Testis (tissue), 3 donors: Measurements from ENCODE around the gene SMIM10L2A. TPM values are rescaled to one million over a fixed set of nuclear protein-coding genes. Genes with fewer than 3 reads are reported as not detected.
"Not testable (repeated sequence)": the region's sequence is repeated elsewhere in the genome, so short reads cannot be mapped to it uniquely, and the experiment has no call there.

Source experiments
- DNase-seq: peaks from one replicate; pipeline ENCODE4 v3.0.0-alpha.2; 2019
- H3K27ac ChIP-seq, 2 donors: fragments of 200-600 bp; sonication (generic); one replicate each; pipeline ENCODE4 v1.5.1; 2019
- H3K27me3 ChIP-seq: fragments of 200-600 bp; sonication (generic); one replicate; pipeline ENCODE4 v1.5.1; 2019
- H3K36me3 ChIP-seq: fragments of 200-600 bp; sonication (generic); one replicate; pipeline ENCODE4 v1.5.1; 2017; ENCODE audit warnings: low read depth; ENCODE audit errors: missing control alignments
- H3K4me1 ChIP-seq: fragments of 200-600 bp; sonication (generic); one replicate; pipeline ENCODE4 v1.5.1; 2019
- H3K4me3 ChIP-seq, 2 donors: fragments of 200-600 bp; sonication (generic); one replicate each; pipeline ENCODE4 v1.5.1; 2017 to 2019
- H3K9me3 ChIP-seq: fragments of 200-600 bp; sonication (generic); one replicate; pipeline ENCODE4 v1.5.1; 2017
- CTCF ChIP-seq, 3 experiments: fragments of 450-650 bp in 2 of 3; fragments of 200-600 bp in 1 of 3; sonication (generic) in 1 of 3; IDR thresholded peaks; one replicate each; pipeline ENCODE4 v1.5.1; 2016 to 2019; ENCODE audit warnings: antibody characterized with exemption in 3 of 3, mild to moderate bottlenecking in 2 of 3, moderate library complexity in 1 of 3
- POLR2A ChIP-seq: fragments of 450-650 bp; IDR thresholded peaks from one replicate; pipeline ENCODE4 v1.6.1; 2017; ENCODE audit warnings: antibody characterized with exemption, mild to moderate bottlenecking, moderate library complexity
- WGBS, 2 donors: methylation state at CpG; one replicate each; pipeline ENCODE4 v1.1.5; 2018; 5-methylcytosine and 5-hydroxymethylcytosine counted together
- intact Hi-C: fragments of 100-400 bp; cut with DNase I; formaldehyde crosslinking; loops from one replicate; pipeline ENCODE4 v1.15.1; 2023; ENCODE audit warnings: low total_unique reads
- polyA plus RNA-seq: library from polyadenylated mRNA; stranded (reverse); fragments of 350-450 nt; fragmentation: Illumina TruSeq; extraction: RNeasy Lipid Tissue Mini Kit (QIAGEN cat#74804); gene quantifications from one replicate; pipeline ENCODE4 v1.2.3, GENCODE V29; 2014; ENCODE audit warnings: low read depth, low replicate concordance; ENCODE audit not compliant: insufficient read depth
- small RNA-seq, 2 donors: library from RNA; depleted of rRNA; stranded (forward); fragments of <200 nt; gene quantifications; one replicate each; pipeline ENCODE3, GENCODE V24; 2016
- total RNA-seq, 2 donors: library from RNA; depleted of rRNA; stranded (reverse); fragments of >200 nt; gene quantifications; one replicate each; pipeline ENCODE4 v1.2.3, GENCODE V29; 2016

Gene SMIM10L2A
- total and polyA plus RNA-seq, 3 donors from 2014 or later = 15.0 to 28.0 (median 20.5) TPM

- WGBS, 2 donors = 8 to 40% methylated on average over 2 to 4 of the region's 4 CpGs
- no peak for TF ChIP-seq POLR2A
- TF ChIP-seq CTCF (IDR thresholded peaks at IDR 0.05) = no peak
- no peaks in the 10 kb centered on the region for H3K27me3 ChIP-seq
- DNase-seq = no peak
- intact Hi-C loops = no loop called here
- H3K36me3 ChIP-seq = no peaks in the 10 kb centered on the region
- H3K4me3 ChIP-seq = no peak overlapping the region
- H3K9me3 ChIP-seq = no peaks in the 10 kb centered on the region
- no peaks in the 10 kb centered on the region for H3K4me1 ChIP-seq
- no peak overlapping the region for H3K27ac ChIP-seq
Observed at GRCh38 chrX:135454816-135455215, 33.1 kb downstream of the SMIM10L2A start.

DNA sequence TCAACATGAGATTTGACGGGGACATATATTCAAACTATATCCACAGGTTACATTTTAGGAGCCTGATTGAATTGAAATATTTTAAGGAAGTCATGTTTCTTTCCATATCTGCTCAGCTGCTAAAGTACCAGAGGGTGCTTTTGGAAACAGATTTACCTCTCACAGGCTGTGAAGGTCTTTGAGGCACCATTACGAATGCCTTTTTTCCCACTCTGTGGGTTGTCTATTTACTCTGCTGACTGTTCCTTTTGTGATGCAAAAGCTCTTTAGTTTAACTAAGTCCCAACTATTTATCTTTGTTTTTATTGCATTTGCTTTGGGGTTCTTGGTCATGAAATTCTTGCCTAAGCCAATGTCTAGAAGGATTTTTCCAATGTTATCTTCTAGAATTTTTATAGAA lies 40.0 kb downstream of the SMIM10L2A start:
- DNase-seq, H3K4me3 ChIP-seq, H3K9me3 ChIP-seq, intact Hi-C loops, H3K27me3 ChIP-seq, H3K27ac ChIP-seq, H3K4me1 ChIP-seq, H3K36me3 ChIP-seq: not testable (repeated sequence)
- 93 to 95% methylated on average over 2 of the region's 2 CpGs for WGBS, 2 donors

DNA sequence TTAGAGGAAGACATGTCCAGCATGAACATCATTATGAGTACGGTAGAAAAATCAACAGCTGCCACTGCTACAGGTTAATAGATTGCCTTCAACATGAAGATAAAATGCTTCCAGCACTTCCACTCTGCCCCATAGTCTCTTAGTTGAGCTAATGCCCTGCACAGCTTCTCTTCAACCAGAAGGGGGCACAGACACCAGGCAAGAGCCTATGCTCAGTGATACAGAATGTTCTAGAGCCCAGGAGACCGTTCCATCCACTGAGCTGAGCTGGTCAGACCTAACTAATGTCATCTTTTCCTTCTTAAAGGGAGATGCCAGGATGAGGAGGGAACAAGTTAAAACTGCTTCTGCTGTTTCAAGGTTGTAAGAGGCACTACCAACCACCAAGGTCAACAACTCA lies 42.2 kb downstream of the SMIM10L2A start:
- no peaks in the 10 kb centered on the region for H3K27me3 ChIP-seq
- 85 to 87% methylated on average over 2 of the region's 2 CpGs for WGBS, 2 donors
- H3K4me3 ChIP-seq = no peak overlapping the region
- no peaks in the 10 kb centered on the region for H3K4me1 ChIP-seq
- TF ChIP-seq CTCF (IDR thresholded peaks at IDR 0.05) (no peak), POLR2A (no peak)
- intact Hi-C loops = no loop called here
- H3K36me3 ChIP-seq = no peaks in the 10 kb centered on the region
- no peaks in the 10 kb centered on the region for H3K9me3 ChIP-seq
- no peak overlapping the region for H3K27ac ChIP-seq
- no peak for DNase-seq

DNA sequence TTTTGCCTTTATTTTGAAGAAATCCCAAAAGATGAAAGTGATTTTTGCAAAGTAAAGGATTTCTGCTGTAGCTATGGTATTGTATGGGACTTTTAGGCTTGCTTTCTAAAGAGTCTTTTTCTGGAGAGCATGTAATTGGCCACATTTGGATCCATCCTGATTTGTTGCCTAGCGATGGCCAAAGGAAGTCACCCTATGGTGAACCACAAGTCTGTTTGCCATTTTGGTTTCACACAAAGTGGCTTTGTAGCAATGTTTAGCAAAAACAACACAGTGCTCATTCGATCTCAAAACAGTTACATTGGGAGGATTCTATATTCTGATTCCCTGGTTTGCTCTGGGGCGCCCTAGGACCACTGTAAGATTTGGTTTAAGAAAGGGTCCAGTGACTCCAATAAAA lies 54.6 kb downstream of the SMIM10L2A start:
- H3K36me3 ChIP-seq = no peaks in the 10 kb centered on the region
- TF ChIP-seq CTCF (IDR thresholded peaks at IDR 0.05) (no peak), POLR2A (no peak)
- 90 to 93% methylated on average over 2 to 3 of the region's 3 CpGs for WGBS, 2 donors
- H3K4me1 ChIP-seq = no peaks in the 10 kb centered on the region
- H3K4me3 ChIP-seq = no peak overlapping the region
- intact Hi-C loops = no loop called here
- no peak for DNase-seq
- no peaks in the 10 kb centered on the region for H3K27me3 ChIP-seq
- H3K27ac ChIP-seq = no peak overlapping the region
- H3K9me3 ChIP-seq = no peaks in the 10 kb centered on the region

DNA sequence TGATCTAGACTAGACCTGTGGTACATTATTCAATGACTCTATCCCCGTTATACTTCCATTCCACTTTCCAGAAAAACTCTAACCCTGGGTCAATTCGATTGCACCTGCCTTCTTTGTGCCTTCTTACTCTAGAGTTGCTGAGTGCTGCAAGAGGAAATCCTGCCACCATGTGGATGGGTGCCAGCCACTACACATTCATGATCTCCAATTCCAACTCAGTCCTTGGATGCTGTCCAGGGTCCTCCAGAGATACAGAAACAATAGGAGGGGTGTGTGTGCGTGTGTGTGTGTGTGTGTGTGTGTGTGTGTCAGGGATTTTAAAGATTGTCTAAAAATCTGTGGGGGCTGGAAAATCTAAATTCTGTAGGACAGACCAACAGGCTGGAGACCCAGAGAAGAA lies 55.8 kb downstream of the SMIM10L2A start:
- Histone ChIP-seq H3K9me3 (no peaks in the 10 kb centered on the region), H3K36me3 (no peaks in the 10 kb centered on the region), H3K27me3 (no peaks in the 10 kb centered on the region), H3K4me3 (no peak overlapping the region), H3K27ac (no peak overlapping the region), H3K4me1 (no peaks in the 10 kb centered on the region)
- WGBS, 2 donors = 8 to 22% methylated on average over 3 of the region's 3 CpGs
- intact Hi-C loops = no loop called here
- peak in 1 of 3 experiments; percentile 26 for TF ChIP-seq CTCF (IDR thresholded peaks at IDR 0.05)
- no peak for TF ChIP-seq POLR2A
- peak; percentile 83 for DNase-seq

Small RNA genes within 50 kb of the gene (small RNA-seq; reads per million reads assigned to genes)
- gene RNA5SP515 = 0 to 0.09 reads per million in 2 donors

Other genes with a start within 250 kb of the SMIM10L2A start
- gene ETDA, start 169.9 kb upstream of the SMIM10L2A start, total RNA-seq = 1 to 10 TPM in 1 of 2 donors, not detected in 1; 1.5 TPM
- gene ETDA, start 169.9 kb upstream of the SMIM10L2A start, polyA plus RNA-seq = 15.2 TPM
- not detected for gene ETDC, start 112.5 kb upstream of the SMIM10L2A start, total RNA-seq
- gene ETDC, start 112.5 kb upstream of the SMIM10L2A start, polyA plus RNA-seq = not detected
- 1 to 10 TPM; 8.0 to 8.3 TPM for gene ZNF75D, start 77.8 kb upstream of the SMIM10L2A start, total RNA-seq
- 8.8 TPM for gene ZNF75D, start 77.8 kb upstream of the SMIM10L2A start, polyA plus RNA-seq
- gene ZNF449, start 77.1 kb upstream of the SMIM10L2A start, total RNA-seq = 10 to 100 TPM in 1 of 2 donors, 1 to 10 TPM in 1; 9.1 to 11.0 TPM
- 4.9 TPM for gene ZNF449, start 77.1 kb upstream of the SMIM10L2A start, polyA plus RNA-seq
- 10 to 100 TPM; 41.3 to 47.6 TPM for gene INTS6L, start 98.7 kb downstream of the SMIM10L2A start, total RNA-seq
- 15.0 TPM for gene INTS6L, start 98.7 kb downstream of the SMIM10L2A start, polyA plus RNA-seq